Vagina (tissue), 2 donors: ENCODE measurements around the gene ATP5PD.
A peak's percentile ranks its signal among the peaks of the same experiment; 100 is the strongest.

Experiments
- CTCF ChIP-seq, 3 experiments: fragments of 450-650 bp in 2 of 3; fragments of 200-600 bp in 1 of 3; sonication (generic) in 1 of 3; IDR thresholded peaks; one replicate each; pipeline ENCODE4 v1.5.1; 2017 to 2019; ENCODE audit warnings: antibody characterized with exemption in 3 of 3, mild to moderate bottlenecking in 2 of 3, moderate library complexity in 2 of 3
- POLR2A ChIP-seq, 2 donors: fragments of 450-650 bp; IDR thresholded peaks; one replicate each; pipeline ENCODE4 v1.6.1; 2017; ENCODE audit warnings: antibody characterized with exemption in 2 of 2, mild to moderate bottlenecking in 2 of 2, moderate library complexity in 2 of 2
- POLR2AphosphoS5 ChIP-seq, 2 donors: sonication (generic); formaldehyde crosslinking; IDR thresholded peaks; one replicate each; pipeline ENCODE4 v1.9.0; 2017; ENCODE audit warnings: antibody characterized with exemption in 2 of 2, mild to moderate bottlenecking in 2 of 2, low read depth in 1 of 2; ENCODE audit not compliant: insufficient read depth in 1 of 2

- TF ChIP-seq CTCF (IDR thresholded peaks at IDR 0.05) (peak in 2 of 3 experiments; percentile 14 to 28), POLR2AphosphoS5 (IDR thresholded peaks at IDR 0.05; ENCODE audit: insufficient read depth in 1 of 2, low read depth in 1 of 2) (peak; percentile 58 to 81), POLR2A (IDR thresholded peaks at IDR 0.05) (peak in 1 of 2 donors; percentile 10)
These were observed 34.2 kb downstream of the ATP5PD start, which contains the start of gene MRPL58 for GRCh38 chr17:75012346-75013091.
